Panc1 (cell line): ENCODE results near the gene COG2.

Source experiments
- CTCF ChIP-seq: fragments of 450-650 bp; IDR thresholded peaks from 2 replicates; pipeline ENCODE4 v1.5.1; 2017; ENCODE audit warnings: mild to moderate bottlenecking
- POLR2AphosphoS5 ChIP-seq: IDR thresholded peaks from 2 replicates; pipeline ENCODE4 v1.6.1; 2012; ENCODE audit warnings: mild to moderate bottlenecking, low read depth, low read length, moderate library complexity
- REST ChIP-seq, 2 experiments: IDR thresholded peaks; 2 replicates each; pipeline ENCODE4 v1.6.1; 2011 to 2012; ENCODE audit warnings: low read depth in 2 of 2, control low read depth in 1 of 2, low read length in 1 of 2, mild to moderate bottlenecking in 1 of 2, moderate library complexity in 1 of 2; ENCODE audit not compliant: insufficient read depth in 1 of 2
- SIN3A ChIP-seq: IDR thresholded peaks from 2 replicates; pipeline ENCODE4 v1.6.1; 2012; ENCODE audit warnings: low read depth, mild to moderate bottlenecking, low read length, moderate library complexity, borderline replicate concordance; ENCODE audit not compliant: insufficient read depth
- TCF7L2 ChIP-seq: IDR thresholded peaks from 2 replicates; pipeline ENCODE4 v1.6.1; 2011; ENCODE audit warnings: mild to moderate bottlenecking, low read depth, low read length, inconsistent platforms

- TF ChIP-seq CTCF, result no peak
- no peak for TF ChIP-seq POLR2AphosphoS5
- no peak for TF ChIP-seq REST (IDR thresholded peaks at IDR 0.05; ENCODE audit: insufficient read depth in 1 of 2, low read depth in 2 of 2, low read length in 1 of 2)
- no peak for TF ChIP-seq SIN3A
- no peak for TF ChIP-seq TCF7L2
These were observed 93.2 kb downstream of the COG2 start for GRCh38 chr1:230735447-230735846.
